ENCODE data around the gene POLR3A.

POLR3A gene

DNA sequence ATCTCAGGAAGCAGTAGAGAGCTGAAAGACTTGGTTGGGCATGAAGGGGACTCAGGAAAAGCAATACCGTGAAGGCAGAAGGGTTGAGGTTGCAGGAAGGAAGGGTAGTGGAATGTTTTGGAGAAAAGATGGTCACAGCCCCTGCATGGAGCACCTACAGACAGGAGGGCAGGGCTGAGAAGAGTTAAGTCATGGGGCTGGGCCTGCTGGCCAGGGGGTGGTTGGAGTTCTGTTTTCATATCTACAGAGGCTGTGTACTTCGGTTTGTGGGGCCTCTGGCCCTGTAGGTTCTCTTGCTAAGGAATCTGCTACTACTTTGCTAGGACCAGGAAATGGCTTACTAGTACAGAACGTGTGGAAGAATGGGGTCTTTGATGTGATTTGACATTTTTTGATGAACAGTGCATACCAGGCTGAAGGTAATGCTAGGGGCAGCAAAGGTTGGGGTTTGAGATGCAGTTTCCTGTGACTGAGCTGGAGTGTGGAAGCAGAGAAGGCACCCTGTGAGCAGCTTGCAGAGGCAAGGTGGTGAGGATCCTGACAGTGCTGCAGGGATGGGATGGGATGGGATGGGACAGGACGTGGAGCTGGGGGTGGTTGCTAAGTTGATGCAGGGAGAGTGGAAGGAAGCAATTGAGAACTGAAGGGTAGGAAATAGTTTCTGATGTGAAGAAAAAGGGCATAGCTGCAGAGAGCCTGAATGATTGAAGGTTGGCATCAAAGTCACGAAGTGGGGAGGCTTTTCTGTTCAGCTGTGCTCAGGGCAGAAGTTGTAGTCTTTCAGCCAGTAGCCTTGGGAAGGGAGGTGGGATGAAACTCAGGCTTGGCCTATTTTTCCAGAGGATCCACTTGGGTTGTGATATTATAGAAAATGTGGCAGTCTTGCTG, 12.1 kb upstream of the POLR3A start:
- no peaks in the 10 kb centered on the region for H3K9me3 ChIP-seq (ENCODE audit: insufficient read depth, low read length)
- TF ChIP-seq EZH2phosphoT487 (conservative IDR thresholded peaks at IDR 0.05; ENCODE audit: low read length): no peak
- TF ChIP-seq, protein P1, sequence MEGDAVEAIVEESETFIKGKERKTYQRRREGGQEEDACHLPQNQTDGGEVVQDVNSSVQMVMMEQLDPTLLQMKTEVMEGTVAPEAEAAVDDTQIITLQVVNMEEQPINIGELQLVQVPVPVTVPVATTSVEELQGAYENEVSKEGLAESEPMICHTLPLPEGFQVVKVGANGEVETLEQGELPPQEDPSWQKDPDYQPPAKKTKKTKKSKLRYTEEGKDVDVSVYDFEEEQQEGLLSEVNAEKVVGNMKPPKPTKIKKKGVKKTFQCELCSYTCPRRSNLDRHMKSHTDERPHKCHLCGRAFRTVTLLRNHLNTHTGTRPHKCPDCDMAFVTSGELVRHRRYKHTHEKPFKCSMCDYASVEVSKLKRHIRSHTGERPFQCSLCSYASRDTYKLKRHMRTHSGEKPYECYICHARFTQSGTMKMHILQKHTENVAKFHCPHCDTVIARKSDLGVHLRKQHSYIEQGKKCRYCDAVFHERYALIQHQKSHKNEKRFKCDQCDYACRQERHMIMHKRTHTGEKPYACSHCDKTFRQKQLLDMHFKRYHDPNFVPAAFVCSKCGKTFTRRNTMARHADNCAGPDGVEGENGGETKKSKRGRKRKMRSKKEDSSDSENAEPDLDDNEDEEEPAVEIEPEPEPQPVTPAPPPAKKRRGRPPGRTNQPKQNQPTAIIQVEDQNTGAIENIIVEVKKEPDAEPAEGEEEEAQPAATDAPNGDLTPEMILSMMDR (IDR thresholded peaks at IDR 0.05; ENCODE audit: insufficient read depth, low read length, poor library complexity, severe bottlenecking): no peak
- no peak overlapping the region for H3K9ac ChIP-seq (ENCODE audit: low read length)
- peaks cover 32% of the 10 kb centered on the region for H3K79me2 ChIP-seq (ENCODE audit: insufficient read depth, low read length)
- H3K4me2 ChIP-seq (ENCODE audit: low read depth, low read length, poor library complexity, severe bottlenecking): no peak overlapping the region
- no peaks in the 10 kb centered on the region for H3K9me2 ChIP-seq (replicated peaks; ENCODE audit: insufficient read depth, low read length)
- no peak overlapping the region for H3K4me3 ChIP-seq (ENCODE audit: insufficient read depth, low read length, poor library complexity, severe bottlenecking)
- no peak overlapping the region for H2AFZ ChIP-seq (ENCODE audit: low read depth, low read length, severe bottlenecking)
- no peaks in the 10 kb centered on the region for H3K27me3 ChIP-seq (ENCODE audit: low read length)
- peaks cover 38% of the 10 kb centered on the region; the same call in 1 of the 2 replicates for H3K36me3 ChIP-seq (ENCODE audit: low read length)
- peaks cover 56% of the 10 kb centered on the region for H3F3A ChIP-seq (ENCODE audit: insufficient read depth)
- H3K27ac ChIP-seq (ENCODE audit: low read depth, low read length): no peak overlapping the region
- peaks cover 45% of the 10 kb centered on the region for H4K20me1 ChIP-seq (ENCODE audit: low read depth, low read length)

GRCh38 chr10:78039743-78040142, 10.4 kb upstream of the POLR3A start:
- Histone ChIP-seq H3K27ac (ENCODE audit: low read depth, low read length) (no peak overlapping the region), H2AFZ (ENCODE audit: low read depth, low read length, severe bottlenecking) (no peak overlapping the region), H3K79me2 (ENCODE audit: insufficient read depth, low read length) (peaks cover 48% of the 10 kb centered on the region), H3K4me3 (ENCODE audit: insufficient read depth, low read length, poor library complexity, severe bottlenecking) (no peak overlapping the region), H3K9me2 (replicated peaks; ENCODE audit: insufficient read depth, low read length) (no peaks in the 10 kb centered on the region), H3K9ac (ENCODE audit: low read length) (no peak overlapping the region), H3K9me3 (ENCODE audit: insufficient read depth, low read length) (no peaks in the 10 kb centered on the region), H3K4me2 (ENCODE audit: low read depth, low read length, poor library complexity, severe bottlenecking) (no peak overlapping the region), H4K20me1 (ENCODE audit: low read depth, low read length) (peaks cover 62% of the 10 kb centered on the region), H3K27me3 (ENCODE audit: low read length) (no peaks in the 10 kb centered on the region), H3F3A (ENCODE audit: insufficient read depth) (peaks cover 61% of the 10 kb centered on the region), H3K36me3 (ENCODE audit: low read length) (peaks cover 53% of the 10 kb centered on the region)
- TF ChIP-seq EZH2phosphoT487 (conservative IDR thresholded peaks at IDR 0.05; ENCODE audit: low read length): no peak
- TF ChIP-seq, protein P1 (IDR thresholded peaks at IDR 0.05; ENCODE audit: insufficient read depth, low read length, poor library complexity, severe bottlenecking): no peak

DNA sequence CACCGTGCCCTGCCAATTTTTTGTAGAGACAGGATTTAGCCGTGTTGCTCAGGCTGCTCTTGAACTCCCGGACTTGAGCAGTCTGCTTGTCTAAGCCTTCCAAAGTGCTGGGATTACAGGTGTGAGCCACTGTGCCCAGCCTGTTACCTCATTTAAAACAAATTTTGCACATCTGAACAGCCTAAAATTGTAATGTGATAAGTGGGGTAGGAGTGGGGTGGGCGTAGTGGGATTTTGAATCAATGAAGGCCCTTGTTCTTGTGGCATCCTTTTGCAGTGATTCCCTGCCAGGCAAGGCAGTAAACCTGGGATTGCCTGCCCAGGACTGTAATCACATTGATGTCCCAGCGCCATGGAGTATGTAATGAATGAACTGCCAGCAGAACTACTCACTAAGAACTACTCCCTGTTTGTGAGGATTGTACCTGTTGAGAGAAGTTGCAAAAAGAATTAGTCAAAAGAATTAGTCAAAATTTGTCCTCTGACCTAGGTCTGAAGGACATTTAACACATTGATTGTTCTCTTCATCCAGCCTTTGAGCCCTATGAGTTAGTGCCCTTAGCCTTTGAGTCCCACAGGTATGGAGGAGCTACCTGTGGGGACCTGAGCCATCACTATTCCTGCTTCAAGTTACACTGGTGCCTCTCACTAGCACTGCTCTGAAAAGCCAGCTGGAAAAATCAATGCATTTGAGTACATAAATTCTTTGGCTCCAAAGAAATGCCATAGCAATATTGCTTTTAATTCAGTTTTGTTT, 9.7 kb upstream of the POLR3A start:
- Histone ChIP-seq H2AFZ (ENCODE audit: low read depth, low read length, severe bottlenecking) (no peak overlapping the region), H3K4me2 (ENCODE audit: low read depth, low read length, poor library complexity, severe bottlenecking) (no peak overlapping the region), H3K9ac (ENCODE audit: low read length) (no peak overlapping the region), H3F3A (ENCODE audit: insufficient read depth) (peaks cover 59% of the 10 kb centered on the region), H3K9me2 (replicated peaks; ENCODE audit: insufficient read depth, low read length) (no peaks in the 10 kb centered on the region), H3K79me2 (ENCODE audit: insufficient read depth, low read length) (peaks cover 56% of the 10 kb centered on the region), H3K4me3 (ENCODE audit: insufficient read depth, low read length, poor library complexity, severe bottlenecking) (no peak overlapping the region), H3K27me3 (ENCODE audit: low read length) (no peaks in the 10 kb centered on the region), H3K36me3 (ENCODE audit: low read length) (peaks cover 58% of the 10 kb centered on the region), H4K20me1 (ENCODE audit: low read depth, low read length) (peaks cover 63% of the 10 kb centered on the region), H3K27ac (ENCODE audit: low read depth, low read length) (no peak overlapping the region), H3K9me3 (ENCODE audit: insufficient read depth, low read length) (no peaks in the 10 kb centered on the region)
- TF ChIP-seq EZH2phosphoT487 (conservative IDR thresholded peaks at IDR 0.05; ENCODE audit: low read length): no peak
- TF ChIP-seq, protein P1 (IDR thresholded peaks at IDR 0.05; ENCODE audit: insufficient read depth, low read length, poor library complexity, severe bottlenecking): no peak

Measured in SU-DHL-6 (cell line).